Neuronal stem cell (in vitro differentiated cells): ENCODE data around the gene UBXN4.
"Not testable (repeated sequence)": the region's sequence is repeated elsewhere in the genome, so short reads cannot be mapped to it uniquely, and the experiment has no call there.

Experiments used
- DNase-seq: peaks from one replicate; pipeline ENCODE4 v3.0.0-alpha.2; 2013; ENCODE audit warnings: low spot score
- H2AFZ ChIP-seq: one replicate; pipeline ENCODE4 v1.6.1; 2013; ENCODE audit warnings: mild to moderate bottlenecking, low read length, inconsistent platforms
- H2AK5ac ChIP-seq: 2 replicates; pipeline ENCODE4 v1.6.1; 2013; ENCODE audit warnings: low read depth, mild to moderate bottlenecking, inconsistent platforms, low read length, moderate library complexity, mixed read lengths
- H2BK120ac ChIP-seq: 2 replicates; pipeline ENCODE4 v1.6.1; 2013; ENCODE audit warnings: low read depth, mild to moderate bottlenecking, inconsistent platforms, low read length, moderate library complexity, mixed read lengths
- H2BK12ac ChIP-seq: one replicate; pipeline ENCODE4 v1.6.1; 2013; ENCODE audit warnings: low read length, inconsistent platforms
- H2BK15ac ChIP-seq: 2 replicates; pipeline ENCODE4 v1.6.1; 2013; ENCODE audit warnings: mild to moderate bottlenecking, low read length, inconsistent platforms, mixed read lengths
- H2BK5ac ChIP-seq: one replicate; pipeline ENCODE4 v1.6.1; 2013; ENCODE audit warnings: inconsistent platforms, mild to moderate bottlenecking, low read length, moderate library complexity
- H3K14ac ChIP-seq: one replicate; pipeline ENCODE4 v1.6.1; 2013; ENCODE audit warnings: low read length, inconsistent platforms
- H3K18ac ChIP-seq: 2 replicates; pipeline ENCODE4 v1.6.1; 2013; ENCODE audit warnings: low read length, inconsistent platforms
- H3K23ac ChIP-seq: 2 replicates; pipeline ENCODE4 v1.6.1; 2013; ENCODE audit warnings: low read depth, mild to moderate bottlenecking, mixed read lengths, low read length, inconsistent platforms; ENCODE audit not compliant: poor library complexity
- H3K27ac ChIP-seq: replicated peaks from 3 replicates; pipeline ENCODE4 v1.5.1; 2013; ENCODE audit warnings: low read length, inconsistent platforms
- H3K27me3 ChIP-seq, 3 experiments: 2 replicates each; pipeline ENCODE4 v1.6.1; 2013; ENCODE audit warnings: low read length in 3 of 3, mild to moderate bottlenecking in 2 of 3, inconsistent platforms in 1 of 3, low read depth in 1 of 3, mixed read lengths in 1 of 3, moderate library complexity in 1 of 3; ENCODE audit not compliant: control insufficient read depth in 3 of 3, insufficient read depth in 3 of 3
- H3K36me3 ChIP-seq, 2 donors: replicated peaks in 1 of 2; 2 replicates each; pipeline ENCODE4 v1.6.1; 2013; ENCODE audit warnings: low read length in 2 of 2; ENCODE audit not compliant: control insufficient read depth in 2 of 2, insufficient read depth in 2 of 2
- H3K4ac ChIP-seq: 2 replicates; pipeline ENCODE4 v1.6.1; 2013; ENCODE audit warnings: inconsistent platforms, mild to moderate bottlenecking, low read length, moderate library complexity
- H3K4me1 ChIP-seq, 2 donors: 1 replicate in 1 of 2; 2 replicates in 1 of 2; pipeline ENCODE4 v1.6.1; 2013; ENCODE audit warnings: low read length in 2 of 2, low read depth in 1 of 2; ENCODE audit not compliant: control insufficient read depth in 2 of 2, insufficient read depth in 1 of 2
- H3K4me2 ChIP-seq: one replicate; pipeline ENCODE4 v1.6.1; 2013; ENCODE audit warnings: mild to moderate bottlenecking, low read length, inconsistent platforms; ENCODE audit not compliant: insufficient read depth, poor library complexity, severe bottlenecking
- H3K4me3 ChIP-seq, 2 donors: 2 replicates each; pipeline ENCODE4 v1.5.1; 2013; ENCODE audit warnings: low read length in 2 of 2, mild to moderate bottlenecking in 2 of 2, inconsistent platforms in 1 of 2, moderate library complexity in 1 of 2
- H3K79me1 ChIP-seq: one replicate; pipeline ENCODE4 v1.6.1; 2013; ENCODE audit warnings: low read depth, mild to moderate bottlenecking, inconsistent platforms, low read length, moderate library complexity
- H3K9ac ChIP-seq: one replicate; pipeline ENCODE4 v1.6.1; 2013; ENCODE audit warnings: mild to moderate bottlenecking, low read depth, low read length, inconsistent platforms; ENCODE audit not compliant: poor library complexity
- H3K9me3 ChIP-seq, 2 donors: replicated peaks in 1 of 2; 2 replicates each; pipeline versions ENCODE3 to v1.6.1; 2013; ENCODE audit warnings: low read length in 2 of 2, mild to moderate bottlenecking in 2 of 2, inconsistent platforms in 1 of 2, low read depth in 1 of 2, mixed read lengths in 1 of 2, moderate library complexity in 1 of 2; ENCODE audit not compliant: control insufficient read depth in 2 of 2, insufficient read depth in 1 of 2
- H4K8ac ChIP-seq: one replicate; pipeline ENCODE4 v1.6.1; 2013; ENCODE audit warnings: low read depth, mild to moderate bottlenecking, inconsistent platforms, low read length, moderate library complexity
- H4K91ac ChIP-seq: one replicate; pipeline ENCODE4 v1.6.1; 2013; ENCODE audit warnings: low read length, low read depth, mild to moderate bottlenecking, inconsistent platforms; ENCODE audit not compliant: poor library complexity
- WGBS, 2 donors: extraction: QIAGEN DNeasy Blood & Tissue Kit; methylation state at CpG; one replicate each; pipeline ENCODE4 v1.1.7; 2013; ENCODE audit warnings: missing lambda C conversion rate in 2 of 2, mixed read lengths in 1 of 2; ENCODE audit not compliant: insufficient read length in 2 of 2, insufficient replicate concordance in 1 of 2; ENCODE audit errors: extremely low coverage in 2 of 2; 5-methylcytosine and 5-hydroxymethylcytosine counted together

Gene UBXN4

DNA sequence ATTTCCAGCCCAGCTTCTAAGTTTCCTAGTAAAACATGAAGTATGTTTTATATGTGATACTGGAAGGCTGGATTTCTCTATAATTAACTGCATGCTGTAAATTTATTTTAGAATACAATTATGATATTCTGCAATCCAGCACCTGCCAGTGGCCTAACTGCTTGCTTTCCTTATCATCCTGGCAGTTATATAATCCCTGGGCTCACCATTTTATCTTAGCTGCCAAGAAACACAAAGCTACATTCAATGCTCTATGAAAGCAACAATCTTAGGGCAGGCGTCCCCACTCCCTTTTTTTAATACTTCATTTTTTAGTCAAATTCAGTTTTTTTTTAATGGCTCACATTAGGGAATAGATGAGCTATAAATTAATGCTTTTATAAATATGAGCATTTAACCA, 38.4 kb upstream of the UBXN4 start:
- Histone ChIP-seq H2BK5ac (no peak overlapping the region), H3K36me3 (peaks cover 0 to 9% of the 10 kb centered on the region in 2 donors), H3K4me1 (no peaks in the 10 kb centered on the region), H3K27me3 (no peaks in the 10 kb centered on the region), H2AK5ac (no peak overlapping the region), H3K4me3 (no peak overlapping the region), H3K23ac (no peak overlapping the region), H4K91ac (no peak overlapping the region), H3K27ac (no peak overlapping the region), H3K9me3 (no peaks in the 10 kb centered on the region), H3K9ac (no peak overlapping the region), H2BK120ac (no peak overlapping the region), H3K79me1 (no peaks in the 10 kb centered on the region), H2BK15ac (no peak overlapping the region), H3K4me2 (no peak overlapping the region), H3K18ac (no peak overlapping the region), H2AFZ (no peak overlapping the region), H3K14ac (no peak overlapping the region), H4K8ac (no peak overlapping the region), H2BK12ac (no peak overlapping the region), H3K4ac (no peak overlapping the region)
- no peak for DNase-seq
- no CpG with 5 or more reads among the region's 1 CpG for WGBS, 2 donors

DNA sequence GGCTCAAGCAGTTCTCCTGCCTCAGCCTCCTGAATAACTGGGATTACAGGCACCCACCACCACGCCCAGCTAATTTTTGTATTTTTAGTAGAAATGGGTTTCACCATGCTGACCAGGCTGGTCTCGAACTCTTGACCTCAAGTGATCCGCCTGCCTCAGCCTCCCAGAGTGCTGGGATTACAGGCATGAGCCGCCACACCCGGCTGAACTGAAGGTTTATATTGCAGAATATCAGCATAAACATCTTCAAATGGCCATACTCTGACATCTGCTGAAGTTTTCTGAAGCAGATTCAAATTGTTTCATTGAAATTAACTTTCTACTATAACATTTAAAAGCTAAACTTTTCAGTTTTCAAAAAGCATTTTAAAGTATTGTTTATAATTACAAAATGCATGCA, 37.6 kb upstream of the UBXN4 start:
- not testable (repeated sequence) for H3K4me3 ChIP-seq, H2AK5ac ChIP-seq, DNase-seq, H3K27me3 ChIP-seq, H2BK120ac ChIP-seq, H3K9ac ChIP-seq, H4K8ac ChIP-seq, H3K4me1 ChIP-seq, H2BK12ac ChIP-seq, H3K27ac ChIP-seq, H3K18ac ChIP-seq, H3K4ac ChIP-seq, H3K9me3 ChIP-seq, H3K14ac ChIP-seq, H3K36me3 ChIP-seq, H3K4me2 ChIP-seq, H4K91ac ChIP-seq, H2AFZ ChIP-seq, H3K79me1 ChIP-seq, H3K23ac ChIP-seq, H2BK5ac ChIP-seq, H2BK15ac ChIP-seq
- WGBS, 2 donors: no CpG with 5 or more reads among the region's 5 CpGs

DNA sequence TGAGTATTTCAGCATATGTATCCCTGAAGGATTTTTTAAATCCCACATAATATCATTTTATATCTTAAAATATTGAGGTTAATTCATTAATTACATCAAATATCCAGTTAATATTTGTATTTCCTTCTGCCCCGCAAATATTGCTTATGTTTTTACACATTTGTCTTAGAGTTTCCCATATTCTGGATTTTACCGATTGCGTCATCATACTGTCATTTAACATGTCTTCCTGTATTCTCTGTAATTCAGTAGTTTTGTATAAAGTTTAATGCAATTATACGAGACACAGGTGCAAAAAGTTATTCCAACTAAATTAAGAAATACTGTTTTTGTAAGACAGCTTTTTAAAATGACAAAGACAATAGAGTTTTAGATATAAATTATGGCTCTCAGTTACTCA, 33.5 kb upstream of the UBXN4 start:
- no CpG with 5 or more reads among the region's 4 CpGs for WGBS, 2 donors
- H3K18ac ChIP-seq: no peak overlapping the region
- H2BK12ac ChIP-seq: no peak overlapping the region
- no peak overlapping the region for H3K14ac ChIP-seq
- no peak overlapping the region for H4K8ac ChIP-seq
- no peak overlapping the region for H4K91ac ChIP-seq
- H2AK5ac ChIP-seq: no peak overlapping the region
- no peak overlapping the region for H3K4me3 ChIP-seq
- no peak overlapping the region for H2BK120ac ChIP-seq
- no peaks in the 10 kb centered on the region for H3K9me3 ChIP-seq
- no peak for DNase-seq
- no peaks in the 10 kb centered on the region for H3K27me3 ChIP-seq
- no peak overlapping the region for H3K23ac ChIP-seq
- H3K9ac ChIP-seq: no peak overlapping the region
- H3K36me3 ChIP-seq: peaks cover 2 to 33% of the 10 kb centered on the region in 2 donors
- no peak overlapping the region for H3K27ac ChIP-seq
- H2BK5ac ChIP-seq: no peak overlapping the region
- no peak overlapping the region for H2BK15ac ChIP-seq
- H3K4me1 ChIP-seq: no peaks in the 10 kb centered on the region
- no peaks in the 10 kb centered on the region for H3K79me1 ChIP-seq
- H3K4me2 ChIP-seq: no peak overlapping the region
- H2AFZ ChIP-seq: no peak overlapping the region
- no peak overlapping the region for H3K4ac ChIP-seq

DNA sequence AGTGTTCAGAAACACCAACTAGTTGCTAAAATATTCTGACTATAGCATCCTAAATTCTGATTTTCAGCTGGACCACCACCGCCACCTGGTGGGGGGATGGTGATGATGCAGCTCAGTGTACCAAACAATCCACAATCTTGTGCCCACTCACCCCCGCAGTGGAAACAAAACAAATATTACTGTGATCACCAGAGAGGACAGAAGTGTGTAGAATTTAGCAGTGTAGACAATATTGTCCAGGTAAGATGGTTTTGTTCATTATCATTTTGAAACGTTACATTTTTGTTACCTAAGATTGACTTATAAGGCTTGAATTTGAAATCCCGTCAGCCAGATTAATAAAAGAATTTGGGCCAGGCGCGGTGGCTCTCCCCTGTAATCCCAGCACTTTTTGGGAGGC, 31.7 kb upstream of the UBXN4 start:
- Histone ChIP-seq H3K27ac (no peak overlapping the region), H2BK5ac (no peak overlapping the region), H2BK120ac (no peak overlapping the region), H2AFZ (no peak overlapping the region), H3K4me3 (no peak overlapping the region), H3K79me1 (no peaks in the 10 kb centered on the region), H3K27me3 (no peaks in the 10 kb centered on the region), H3K36me3 (peaks cover 2 to 46% of the 10 kb centered on the region in 2 donors), H4K8ac (no peak overlapping the region), H2BK15ac (no peak overlapping the region), H3K4me1 (no peaks in the 10 kb centered on the region), H3K23ac (no peak overlapping the region), H4K91ac (no peak overlapping the region), H3K14ac (no peak overlapping the region), H3K4me2 (no peak overlapping the region), H3K18ac (no peak overlapping the region), H2AK5ac (no peak overlapping the region), H3K9me3 (no peaks in the 10 kb centered on the region), H3K4ac (no peak overlapping the region), H2BK12ac (no peak overlapping the region), H3K9ac (no peak overlapping the region)
- peak; percentile 56 for DNase-seq
- no CpG with 5 or more reads among the region's 6 CpGs for whole genome bisulfite sequencing, 2 donors
